Fibroblast of lung (primary cell): ENCODE results near the gene TLNRD1. TPM values are rescaled to one million over a fixed set of nuclear protein-coding genes. Genes with fewer than 3 reads are reported as not detected.

Experiments used
- DNase-seq, 2 donors: peaks; one replicate each; pipeline versions ENCODE4 v3.0.0 to v3.0.0-alpha.2; 2010; ENCODE audit warnings: low read depth in 2 of 2
- H2AFZ ChIP-seq: 2 replicates; pipeline ENCODE4 v1.5.1; 2012; ENCODE audit warnings: low read length, control low read depth, inconsistent platforms
- H3K27ac ChIP-seq: 2 replicates; pipeline ENCODE4 v1.5.1; 2011; ENCODE audit warnings: low read length, control low read depth; ENCODE audit not compliant: insufficient read depth
- H3K27me3 ChIP-seq: 2 replicates; pipeline ENCODE4 v1.5.1; 2011; ENCODE audit warnings: mild to moderate bottlenecking, low read length; ENCODE audit not compliant: control insufficient read depth, insufficient read depth
- H3K36me3 ChIP-seq: 2 replicates; pipeline ENCODE4 v1.5.1; 2011; ENCODE audit warnings: low read length; ENCODE audit not compliant: control insufficient read depth, insufficient read depth
- H3K4me1 ChIP-seq: 2 replicates; pipeline ENCODE4 v1.5.1; 2011; ENCODE audit warnings: low read length; ENCODE audit not compliant: control insufficient read depth, insufficient read depth; ENCODE audit errors: extremely low read depth
- H3K4me2 ChIP-seq: 2 replicates; pipeline ENCODE4 v1.5.1; 2011; ENCODE audit warnings: low read length, control low read depth; ENCODE audit not compliant: insufficient read depth; ENCODE audit errors: extremely low read depth
- H3K4me3 ChIP-seq, 4 experiments: fragments of 200-600 bp in 1 of 4; sonication (generic) in 1 of 4; replicated peaks in 1 of 4; 2 replicates each; pipeline ENCODE4 v1.5.1; 2011 to 2016; ENCODE audit warnings: low read length in 4 of 4, low read depth in 3 of 4, mild to moderate bottlenecking in 3 of 4, control low read depth in 2 of 4, inconsistent platforms in 1 of 4, mixed read lengths in 1 of 4; ENCODE audit not compliant: insufficient read depth in 1 of 4; ENCODE audit errors: control extremely low read depth in 1 of 4
- H3K79me2 ChIP-seq: 2 replicates; pipeline ENCODE4 v1.5.1; 2012; ENCODE audit warnings: mild to moderate bottlenecking, low read length, inconsistent platforms; ENCODE audit not compliant: control insufficient read depth, insufficient read depth
- H3K9ac ChIP-seq: 2 replicates; pipeline ENCODE4 v1.5.1; 2011; ENCODE audit warnings: mild to moderate bottlenecking, low read length, control low read depth; ENCODE audit not compliant: insufficient read depth
- H3K9me3 ChIP-seq: 2 replicates; pipeline ENCODE4 v1.5.1; 2012; ENCODE audit warnings: low read depth, low read length; ENCODE audit not compliant: control insufficient read depth, insufficient read depth
- H4K20me1 ChIP-seq: 2 replicates; pipeline ENCODE4 v1.5.1; 2011; ENCODE audit warnings: low read length; ENCODE audit not compliant: control insufficient read depth, insufficient read depth; ENCODE audit errors: extremely low read depth
- CTCF ChIP-seq, 2 donors: IDR thresholded peaks in 1 of 2; conservative IDR thresholded peaks in 1 of 2; 1 replicate in 1 of 2; 2 replicates in 1 of 2; pipeline ENCODE4 v1.5.1; 2011 to 2012; ENCODE audit warnings: low read length in 2 of 2, control low read depth in 1 of 2, inconsistent platforms in 1 of 2, low read depth in 1 of 2, mild to moderate bottlenecking in 1 of 2
- EZH2 ChIP-seq: IDR thresholded peaks from 2 replicates; pipeline ENCODE4 v1.5.1; 2012; ENCODE audit warnings: low read length, control low read depth, mild to moderate bottlenecking; ENCODE audit errors: missing control alignments
- polyA plus RNA-seq, 2 donors: library from polyadenylated mRNA; depleted of rRNA in 1 of 2; stranded (reverse) in 1 of 2; unstranded in 1 of 2; fragments of >200 nt; gene quantifications; 2 replicates each; pipeline ENCODE4 v1.2.1, GENCODE V29; 2011 to 2012; ENCODE audit warnings: missing spikeins in 1 of 2
- total RNA-seq: library from RNA; depleted of rRNA; stranded (reverse); fragments of >200 nt; gene quantifications from 2 replicates; pipeline ENCODE4 v1.2.1, GENCODE V29; 2014

The TLNRD1 gene
- total and polyA plus RNA-seq, 2 donors (not counting 1 experiment from before 2014, with no cell fraction given) = 3.3 to 4.3 TPM

- Histone ChIP-seq H2AFZ (no peak overlapping the region), H3K9me3 (no peaks in the 10 kb centered on the region), H4K20me1 (no peaks in the 10 kb centered on the region), H3K27me3 (no peaks in the 10 kb centered on the region), H3K4me3 (no peak overlapping the region), H3K79me2 (no peaks in the 10 kb centered on the region), H3K36me3 (no peaks in the 10 kb centered on the region), H3K4me2 (no peak overlapping the region), H3K4me1 (no peaks in the 10 kb centered on the region), H3K9ac (no peak overlapping the region), H3K27ac (no peak overlapping the region)
- no peak for TF ChIP-seq CTCF (conservative IDR thresholded peaks at IDR 0.05 in 1 of 2, IDR thresholded peaks at IDR 0.05 in 1 of 2; ENCODE audit: low read depth in 1 of 2, low read length in 2 of 2)
- TF ChIP-seq EZH2 = no peak
- DNase-seq = no peak
Observed at GRCh38 chr15:81052046-81052445, 51.3 kb downstream of the TLNRD1 start.

- Histone ChIP-seq H3K4me1 (no peaks in the 10 kb centered on the region), H3K27ac (no peak overlapping the region), H2AFZ (no peak overlapping the region), H3K4me2 (no peak overlapping the region), H3K9ac (no peak overlapping the region), H3K9me3 (no peaks in the 10 kb centered on the region), H3K36me3 (no peaks in the 10 kb centered on the region), H3K79me2 (no peaks in the 10 kb centered on the region), H4K20me1 (no peaks in the 10 kb centered on the region), H3K27me3 (no peaks in the 10 kb centered on the region), H3K4me3 (no peak overlapping the region)
- no peak for DNase-seq
- no peak for TF ChIP-seq CTCF (conservative IDR thresholded peaks at IDR 0.05 in 1 of 2, IDR thresholded peaks at IDR 0.05 in 1 of 2; ENCODE audit: low read depth in 1 of 2, low read length in 2 of 2)
- TF ChIP-seq EZH2 = no peak
Observed at GRCh38 chr15:81053621-81054020, 52.9 kb downstream of the TLNRD1 start.

GRCh38 chr15:81054236-81054635 lies 53.5 kb downstream of the TLNRD1 start:
- Histone ChIP-seq H3K27me3 (no peaks in the 10 kb centered on the region), H2AFZ (no peak overlapping the region), H4K20me1 (no peaks in the 10 kb centered on the region), H3K4me3 (no peak overlapping the region), H3K9me3 (no peaks in the 10 kb centered on the region), H3K9ac (no peak overlapping the region), H3K27ac (no peak overlapping the region), H3K79me2 (no peaks in the 10 kb centered on the region), H3K4me1 (no peaks in the 10 kb centered on the region), H3K4me2 (no peak overlapping the region), H3K36me3 (no peaks in the 10 kb centered on the region)
- DNase-seq = peak; percentile 40 to 85
- TF ChIP-seq CTCF (conservative IDR thresholded peaks at IDR 0.05 in 1 of 2, IDR thresholded peaks at IDR 0.05 in 1 of 2; ENCODE audit: low read depth in 1 of 2, low read length in 2 of 2) = no peak
- TF ChIP-seq EZH2 = no peak

Other genes with a start within 250 kb of the TLNRD1 start
- 324 and 946 TPM in 2 replicates for gene CEMIP, start 221.6 kb upstream of the TLNRD1 start, total RNA-seq
- 310 and 1,190 TPM in 2 replicates for gene CEMIP, start 221.6 kb upstream of the TLNRD1 start, polyA plus RNA-seq
- 19.8 and 21.3 TPM in 2 replicates for gene MESD, start 11.1 kb upstream of the TLNRD1 start, total RNA-seq
- gene MESD, start 11.1 kb upstream of the TLNRD1 start, polyA plus RNA-seq = 26.0 and 27.3 TPM in 2 replicates
- 0.17 and 0.26 TPM in 2 replicates for gene CFAP161, start 133.3 kb downstream of the TLNRD1 start, total RNA-seq
- gene CFAP161, start 133.3 kb downstream of the TLNRD1 start, polyA plus RNA-seq = not detected in 2 replicates
- 3.1 and 5.0 TPM in 2 replicates for gene IL16, start 196.0 kb downstream of the TLNRD1 start, total RNA-seq
- 0.96 and 1.3 TPM in 2 replicates for gene IL16, start 196.0 kb downstream of the TLNRD1 start, polyA plus RNA-seq